OCI-LY3 (cell line): ENCODE results near the gene CETP.

Source experiments
- H2AFZ ChIP-seq: fragments of 200-600, 300-600 bp; shearing (Covaris generic); 2 replicates; pipeline ENCODE4 v1.6.0; 2014; ENCODE audit warnings: antibody characterized with exemption, low read depth, low read length
- H3K27ac ChIP-seq: fragments of 200-600, 300-600 bp; sonication (generic); 2 replicates; pipeline ENCODE4 v1.5.1; 2014; ENCODE audit warnings: mild to moderate bottlenecking, low read length, moderate library complexity, mixed read lengths
- H3K27me3 ChIP-seq: fragments of 200-600, 300-600 bp; sonication (generic); 2 replicates; pipeline ENCODE4 v1.6.1; 2014; ENCODE audit warnings: low read depth, low read length, mixed read lengths
- H3K36me3 ChIP-seq: fragments of 200-600, 300-600 bp; sonication (generic); replicated peaks from 2 replicates; pipeline ENCODE3; 2014; ENCODE audit warnings: low read depth, low read length, mixed read lengths
- H3K4me1 ChIP-seq: fragments of 300-600, 200-600 bp; sonication (generic); 2 replicates; pipeline ENCODE4 v1.6.1; 2014; ENCODE audit warnings: low read length, mixed read lengths
- H3K4me2 ChIP-seq: fragments of 200-600, 300-600 bp; sonication (generic); 2 replicates; pipeline ENCODE4 v1.6.1; 2014; ENCODE audit warnings: low read length, mixed read lengths
- H3K4me3 ChIP-seq: fragments of 300-600, 200-600 bp; sonication (generic); 2 replicates; pipeline ENCODE4 v1.5.1; 2014; ENCODE audit warnings: antibody characterized with exemption, mild to moderate bottlenecking, low read length, moderate library complexity
- H3K79me2 ChIP-seq: fragments of 300-600, 200-600 bp; shearing (Covaris generic); 2 replicates; pipeline ENCODE4 v1.6.1; 2014; ENCODE audit warnings: mild to moderate bottlenecking, low read length, mixed read lengths
- H3K9ac ChIP-seq: fragments of 300-600, 200-600 bp; shearing (Covaris generic); 2 replicates; pipeline ENCODE4 v1.6.0; 2014; ENCODE audit warnings: mild to moderate bottlenecking, low read length, moderate library complexity
- H3K9me3 ChIP-seq: fragments of 200-600, 300-600 bp; shearing (Covaris generic); 2 replicates; pipeline ENCODE4 v1.6.1; 2014; ENCODE audit warnings: low read length, mixed read lengths; ENCODE audit not compliant: insufficient read depth
- H4K20me1 ChIP-seq: fragments of 200-600, 300-600 bp; sonication (generic); 2 replicates; pipeline ENCODE4 v1.6.1; 2016; ENCODE audit warnings: low read length, mixed read lengths; ENCODE audit not compliant: insufficient read depth
- EZH2phosphoT487 ChIP-seq: fragments of 200-600 bp; shearing (Covaris generic); IDR thresholded peaks from 2 replicates; pipeline ENCODE4 v1.6.1; 2018; ENCODE audit warnings: antibody characterized with exemption, mixed run types, low read depth
- TF ChIP-seq, protein P1 (sequence below): fragments of 200-600, 300-600 bp; sonication (generic); IDR thresholded peaks from 2 replicates; pipeline ENCODE4 v1.5.1; 2014; ENCODE audit warnings: antibody characterized with exemption, low read length, low read depth

Gene CETP

GRCh38 chr16:57019746-57020145 is 58.0 kb downstream of the CETP start:
- Histone ChIP-seq H3K79me2 (no peaks in the 10 kb centered on the region), H3K4me2 (no peak overlapping the region), H3K4me1 (peaks cover 5% of the 10 kb centered on the region), H3K36me3 (peaks cover 41% of the 10 kb centered on the region), H3K27me3 (no peaks in the 10 kb centered on the region), H3K4me3 (no peak overlapping the region), H3K27ac (no peak overlapping the region), H3K9ac (no peak overlapping the region), H4K20me1 (no peaks in the 10 kb centered on the region), H3K9me3 (no peaks in the 10 kb centered on the region), H2AFZ (no peak overlapping the region)
- TF ChIP-seq, protein P1, sequence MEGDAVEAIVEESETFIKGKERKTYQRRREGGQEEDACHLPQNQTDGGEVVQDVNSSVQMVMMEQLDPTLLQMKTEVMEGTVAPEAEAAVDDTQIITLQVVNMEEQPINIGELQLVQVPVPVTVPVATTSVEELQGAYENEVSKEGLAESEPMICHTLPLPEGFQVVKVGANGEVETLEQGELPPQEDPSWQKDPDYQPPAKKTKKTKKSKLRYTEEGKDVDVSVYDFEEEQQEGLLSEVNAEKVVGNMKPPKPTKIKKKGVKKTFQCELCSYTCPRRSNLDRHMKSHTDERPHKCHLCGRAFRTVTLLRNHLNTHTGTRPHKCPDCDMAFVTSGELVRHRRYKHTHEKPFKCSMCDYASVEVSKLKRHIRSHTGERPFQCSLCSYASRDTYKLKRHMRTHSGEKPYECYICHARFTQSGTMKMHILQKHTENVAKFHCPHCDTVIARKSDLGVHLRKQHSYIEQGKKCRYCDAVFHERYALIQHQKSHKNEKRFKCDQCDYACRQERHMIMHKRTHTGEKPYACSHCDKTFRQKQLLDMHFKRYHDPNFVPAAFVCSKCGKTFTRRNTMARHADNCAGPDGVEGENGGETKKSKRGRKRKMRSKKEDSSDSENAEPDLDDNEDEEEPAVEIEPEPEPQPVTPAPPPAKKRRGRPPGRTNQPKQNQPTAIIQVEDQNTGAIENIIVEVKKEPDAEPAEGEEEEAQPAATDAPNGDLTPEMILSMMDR: no peak
- TF ChIP-seq EZH2phosphoT487: no peak

- H3K9ac ChIP-seq: no peak overlapping the region
- H3K79me2 ChIP-seq: no peaks in the 10 kb centered on the region
- no peaks in the 10 kb centered on the region for H3K4me1 ChIP-seq
- TF ChIP-seq EZH2phosphoT487: no peak
- TF ChIP-seq, protein P1: no peak
- H4K20me1 ChIP-seq: no peaks in the 10 kb centered on the region
- no peaks in the 10 kb centered on the region for H3K27me3 ChIP-seq
- H3K9me3 ChIP-seq: no peaks in the 10 kb centered on the region
- H3K27ac ChIP-seq: no peak overlapping the region
- H3K4me3 ChIP-seq: no peak overlapping the region
- H2AFZ ChIP-seq: no peak overlapping the region
- no peak overlapping the region for H3K4me2 ChIP-seq
- H3K36me3 ChIP-seq: peaks cover 41% of the 10 kb centered on the region
Observed at GRCh38 chr16:57020651-57021050, 58.9 kb downstream of the CETP start.

DNA sequence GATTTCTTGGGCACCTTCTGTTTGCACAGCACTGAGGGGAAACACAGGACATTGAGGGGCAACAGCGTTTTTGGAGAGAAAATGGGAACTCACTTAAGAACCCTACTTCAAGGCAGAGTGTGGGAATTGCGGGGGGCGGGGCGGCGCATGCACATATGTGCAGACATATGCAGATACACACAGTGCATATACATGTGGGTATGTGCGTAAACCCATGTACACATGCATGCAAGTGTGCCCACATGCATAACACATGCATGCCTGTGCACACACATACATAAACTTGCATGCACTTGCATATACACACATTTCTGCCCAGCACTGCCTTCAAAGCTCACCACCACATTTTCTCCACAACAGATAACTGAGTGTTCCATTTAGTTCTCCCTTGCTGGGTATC is 60.0 kb downstream of the CETP start:
- Histone ChIP-seq H3K27ac (no peak overlapping the region), H3K36me3 (peaks cover 45% of the 10 kb centered on the region), H3K4me2 (no peak overlapping the region), H2AFZ (no peak overlapping the region), H3K79me2 (no peaks in the 10 kb centered on the region), H3K4me3 (no peak overlapping the region), H3K9me3 (no peaks in the 10 kb centered on the region), H3K4me1 (no peaks in the 10 kb centered on the region), H3K27me3 (no peaks in the 10 kb centered on the region), H4K20me1 (no peaks in the 10 kb centered on the region), H3K9ac (no peak overlapping the region)
- no peak for TF ChIP-seq EZH2phosphoT487
- TF ChIP-seq, protein P1: no peak

- Histone ChIP-seq H3K9me3 (no peaks in the 10 kb centered on the region), H3K4me2 (no peak overlapping the region)
Observed at GRCh38 chr16:57022445-57022844, 60.7 kb downstream of the CETP start.

More at GRCh38 chr16:57022445-57022844, 60.7 kb downstream of the CETP start:
- Histone ChIP-seq H3K36me3 (peaks cover 41% of the 10 kb centered on the region), H3K9ac (no peak overlapping the region), H3K79me2 (no peaks in the 10 kb centered on the region), H3K27ac (no peak overlapping the region), H4K20me1 (no peaks in the 10 kb centered on the region), H3K4me1 (no peaks in the 10 kb centered on the region), H3K27me3 (no peaks in the 10 kb centered on the region), H3K4me3 (no peak overlapping the region), H2AFZ (no peak overlapping the region)
- TF ChIP-seq, protein P1: no peak
- TF ChIP-seq EZH2phosphoT487: no peak
